ENCODE measurements around the gene PCLO.
"Not testable (repeated sequence)": the region's sequence is repeated elsewhere in the genome, so short reads cannot be mapped to it uniquely, and the experiment has no call there.

The PCLO gene

DNA sequence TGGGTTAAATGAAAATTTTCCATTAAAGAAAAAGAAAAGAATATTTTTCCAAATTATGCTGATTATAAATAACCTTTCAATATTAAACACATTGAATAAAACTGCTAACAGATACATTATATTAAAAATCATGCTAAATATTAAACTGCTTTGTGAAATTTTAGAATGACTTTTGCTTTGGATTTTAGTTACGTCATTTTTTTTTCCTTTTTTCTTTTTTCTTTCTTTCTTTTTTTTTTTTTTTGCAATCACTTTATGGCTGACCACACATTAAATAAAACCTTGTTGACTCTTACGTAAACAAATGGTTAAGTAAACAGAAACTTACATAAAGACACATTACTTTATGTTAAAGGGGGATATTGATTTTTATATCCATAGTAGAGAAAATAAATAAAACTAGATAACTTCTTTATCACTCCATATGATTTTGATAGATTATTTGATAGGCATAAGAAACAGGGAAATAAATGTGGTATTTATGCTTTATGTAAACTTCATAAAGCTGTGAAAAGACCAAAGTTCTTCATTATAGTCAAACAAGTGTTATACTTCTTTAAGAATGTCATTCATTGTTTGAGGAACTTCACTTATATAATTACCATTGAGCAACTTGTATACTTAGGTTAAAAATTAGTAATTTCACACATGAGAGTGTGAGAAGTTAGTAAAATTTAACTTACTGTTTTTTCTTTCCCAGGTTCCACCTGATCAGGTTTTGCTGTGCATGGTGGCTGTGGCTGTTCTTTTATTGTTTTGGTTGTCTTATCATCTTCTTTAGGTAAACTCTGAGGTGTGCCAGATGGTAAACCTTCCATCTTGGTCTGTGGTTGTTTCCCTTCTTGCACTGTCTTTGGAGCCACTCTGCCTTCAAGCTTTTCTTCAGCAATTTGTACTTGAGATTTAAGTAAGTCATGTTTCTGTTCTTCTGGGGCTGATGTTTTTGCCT, 197.3 kb downstream of the PCLO start:
- DNase-seq (ENCODE audit: low read depth in 4 of 4, low spot score in 1 of 4), result no peak

DNA sequence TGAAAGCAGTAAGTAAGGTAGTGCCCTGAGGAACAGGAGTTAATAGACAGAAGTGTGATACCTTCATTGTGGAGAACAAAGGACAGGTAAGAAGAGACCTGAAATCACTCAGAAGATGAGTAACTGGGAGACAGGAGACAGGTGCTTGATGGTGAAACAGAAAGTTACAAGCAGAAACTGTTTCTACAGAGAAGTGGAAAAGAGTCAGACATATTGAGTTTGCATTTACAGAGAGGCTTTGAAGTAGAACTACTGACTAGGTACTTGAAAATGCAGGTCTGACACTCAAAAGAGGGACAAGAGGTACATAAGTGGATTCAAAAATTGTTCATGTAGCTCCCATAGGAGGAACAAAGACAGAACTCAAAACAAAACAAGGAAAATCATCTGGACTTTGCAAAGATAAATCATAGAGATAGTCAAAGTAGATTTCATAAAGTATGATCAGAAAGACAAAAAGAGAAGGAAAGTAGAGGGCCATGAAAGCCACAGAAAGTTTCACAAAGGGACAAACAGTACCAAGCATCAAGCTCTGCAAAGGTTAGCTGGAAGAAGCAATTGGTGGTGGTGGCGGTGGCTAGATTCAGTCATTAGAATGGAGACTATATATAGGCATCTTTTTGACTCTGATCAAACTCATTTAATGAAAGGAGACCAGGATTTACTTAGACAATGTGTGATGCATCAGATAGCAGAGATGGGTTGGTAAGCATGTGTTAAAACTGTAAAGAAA, 198.4 kb downstream of the PCLO start:
- DNase-seq (ENCODE audit: low read depth in 4 of 4, low spot score in 1 of 4), result no peak

DNA sequence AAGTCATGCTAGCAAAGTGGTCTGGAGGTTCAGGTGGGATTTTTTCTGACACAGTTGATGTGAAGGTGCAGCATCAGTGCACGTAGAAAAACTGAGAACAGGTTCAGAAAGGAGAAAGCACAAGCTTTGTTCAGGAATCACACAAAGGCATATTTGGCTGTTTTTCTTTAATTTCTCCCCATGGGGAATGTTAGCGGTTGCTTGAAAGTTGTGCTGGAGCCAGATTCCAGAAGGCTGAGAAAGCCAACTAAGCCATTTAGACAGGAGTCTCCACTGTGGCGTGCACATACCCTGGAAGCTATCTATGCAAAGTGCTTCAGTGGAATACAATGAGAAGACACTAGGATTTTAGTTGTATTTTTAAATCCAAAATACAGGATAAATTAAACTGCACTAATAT, 201.4 kb downstream of the PCLO start:
- DNase-seq (ENCODE audit: low read depth in 4 of 4, low spot score in 1 of 4), result no peak

DNA sequence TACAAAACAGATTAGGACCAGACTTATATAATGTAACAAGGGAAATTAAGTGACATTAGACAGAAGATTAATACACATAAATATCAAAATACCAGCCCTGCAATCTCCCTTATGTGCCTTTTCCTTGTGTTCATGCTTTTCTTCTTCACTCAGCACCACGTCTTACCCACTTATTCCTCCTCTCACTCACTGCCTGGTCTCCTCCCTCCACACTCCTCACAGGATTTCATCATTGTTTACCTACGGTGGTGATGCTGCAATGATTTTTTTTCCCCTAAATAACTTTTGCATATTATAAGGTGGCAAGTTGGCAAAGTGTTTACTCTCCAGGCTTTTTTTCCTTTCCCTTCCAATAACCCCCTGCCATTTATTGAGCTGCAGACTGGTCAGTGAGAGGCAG, 203.2 kb downstream of the PCLO start:
- no peak for DNase-seq (ENCODE audit: low read depth in 4 of 4, low spot score in 1 of 4)

DNA sequence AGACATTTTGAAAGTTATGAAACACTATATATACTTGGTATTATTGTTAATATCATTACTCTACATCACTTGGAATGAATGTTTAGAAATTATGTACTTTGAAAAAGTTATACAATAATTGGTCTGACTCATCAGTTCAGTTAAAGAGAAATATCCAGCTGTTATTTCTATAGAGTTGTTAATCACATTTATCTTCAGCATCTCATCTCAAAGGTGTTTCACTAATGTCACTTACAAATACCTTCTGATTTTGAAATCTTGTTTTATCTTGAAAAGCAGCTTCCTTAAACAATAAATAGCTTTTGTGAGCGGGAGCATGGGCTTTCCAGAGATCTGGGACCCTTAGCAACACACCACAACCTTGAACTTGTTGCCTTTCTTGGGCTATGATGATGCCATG, 205.2 kb downstream of the PCLO start:
- DNase-seq (ENCODE audit: low read depth in 4 of 4, low spot score in 1 of 4), result no peak

DNA sequence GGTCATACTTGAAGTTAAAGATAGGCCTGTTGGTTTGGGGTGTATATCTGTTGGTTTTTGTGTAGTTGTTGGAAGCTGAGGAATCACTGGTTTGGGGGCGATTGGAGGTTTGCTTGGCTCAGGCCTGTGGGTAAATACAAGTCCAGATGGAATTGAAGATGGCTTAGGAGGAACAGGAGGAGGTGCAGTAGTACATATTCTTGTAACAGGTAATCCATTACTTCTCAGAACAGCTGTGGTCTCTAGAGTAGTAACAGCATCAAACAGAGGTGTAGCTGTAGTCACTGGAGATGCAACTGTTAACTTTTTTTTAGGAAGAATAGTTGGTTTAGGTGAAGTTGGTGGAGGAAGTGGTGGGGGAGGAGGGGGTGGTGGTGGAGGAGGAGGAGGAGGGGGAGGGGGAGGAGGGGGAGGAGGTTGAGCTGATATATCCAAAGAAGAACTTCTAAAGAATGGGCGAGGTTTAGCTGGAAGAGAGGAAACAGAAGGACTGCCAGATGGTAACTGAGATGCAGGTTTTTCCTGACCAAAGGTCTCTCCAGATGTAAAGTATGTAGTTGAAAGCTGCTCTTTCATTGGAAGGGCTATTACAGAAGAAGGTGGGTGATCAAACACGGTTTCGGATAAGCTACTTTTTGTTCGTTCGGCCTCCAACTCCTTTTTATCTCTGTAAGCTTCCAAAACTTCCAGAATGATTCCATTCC, 209.2 kb downstream of the PCLO start:
- DNase-seq (ENCODE audit: low read depth in 4 of 4, low spot score in 1 of 4), result no peak

DNA sequence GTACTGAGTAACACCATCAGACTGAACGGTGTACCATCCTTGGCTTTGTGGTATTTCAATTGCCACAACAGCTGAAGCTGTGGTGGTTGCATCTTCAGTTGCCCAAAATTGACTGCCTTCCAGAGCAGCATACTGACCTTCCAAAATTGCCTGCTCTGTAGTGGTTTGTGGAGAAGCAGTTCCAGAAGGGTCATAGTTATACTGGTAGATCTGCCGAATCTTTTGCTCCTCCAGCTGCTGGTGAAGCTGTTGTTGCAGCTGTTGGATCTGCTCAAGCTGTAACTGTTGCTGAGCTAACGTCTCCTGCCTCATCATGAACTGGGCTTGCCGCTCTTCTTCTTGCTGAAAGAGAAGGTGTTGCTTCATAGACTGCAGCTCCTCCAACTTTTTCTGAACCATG, 212.2 kb downstream of the PCLO start:
- DNase-seq (ENCODE audit: low read depth in 4 of 4, low spot score in 1 of 4), result no peak

DNA sequence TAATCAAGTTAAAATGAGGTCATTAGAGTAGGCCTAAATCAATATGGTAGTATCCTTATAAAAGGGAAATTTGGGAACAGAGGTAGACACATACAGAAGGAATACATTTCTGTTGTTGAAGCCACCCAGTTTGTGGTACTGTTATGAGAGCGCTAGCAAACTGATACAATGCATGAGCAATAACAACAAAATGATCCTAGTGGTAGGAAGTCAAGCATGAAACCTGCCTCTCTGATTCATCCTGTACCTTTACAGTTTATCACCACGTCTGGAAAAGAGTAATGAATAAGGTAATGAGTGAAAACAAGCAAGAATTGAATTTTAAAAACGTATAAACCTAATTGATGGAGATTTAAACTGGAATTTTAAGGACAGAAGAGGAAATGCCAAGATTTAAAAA, 217.2 kb downstream of the PCLO start:
- DNase-seq (ENCODE audit: low read depth in 4 of 4, low spot score in 1 of 4), result no peak

DNA sequence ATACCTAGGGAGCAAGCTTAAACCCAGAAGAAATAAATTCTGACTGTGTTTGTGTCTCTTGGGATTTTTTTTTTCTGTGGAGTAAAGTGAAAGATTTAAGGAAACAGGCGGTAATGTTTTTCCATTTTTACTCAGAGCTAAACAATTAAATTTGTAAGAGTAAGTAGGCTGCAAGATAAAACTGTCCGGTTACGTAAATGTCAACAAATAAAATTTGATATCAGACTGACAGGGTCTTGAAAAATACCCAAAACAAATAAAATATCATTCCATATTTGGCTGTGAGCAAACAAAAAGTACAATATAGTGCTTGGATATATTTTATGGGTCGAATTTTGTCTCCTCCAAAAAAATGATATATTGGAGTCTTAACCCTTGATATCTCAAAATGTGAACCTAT, 217.6 kb downstream of the PCLO start:
- DNase-seq (ENCODE audit: low read depth in 4 of 4, low spot score in 1 of 4), result no peak

DNA sequence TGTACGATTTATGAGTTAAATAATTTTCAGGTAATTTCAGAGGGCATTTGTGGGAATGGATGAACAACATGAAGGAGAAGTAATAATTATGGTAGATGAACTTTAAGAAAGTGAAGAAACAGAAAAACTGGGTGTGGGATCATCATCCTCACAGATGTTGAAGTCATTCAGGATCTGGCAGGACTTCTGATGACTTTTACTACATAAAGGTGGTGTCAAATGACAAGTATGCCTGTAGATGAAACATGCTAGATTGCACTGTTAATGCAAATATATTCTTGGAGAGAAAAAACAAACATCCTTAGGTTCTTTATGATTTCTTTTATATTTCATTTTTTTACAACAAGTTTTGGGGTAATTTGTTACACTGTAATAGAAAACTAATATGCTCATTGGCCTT, 230.2 kb downstream of the PCLO start:
- DNase-seq (ENCODE audit: low read depth in 4 of 4, low spot score in 1 of 4), result no peak

DNA sequence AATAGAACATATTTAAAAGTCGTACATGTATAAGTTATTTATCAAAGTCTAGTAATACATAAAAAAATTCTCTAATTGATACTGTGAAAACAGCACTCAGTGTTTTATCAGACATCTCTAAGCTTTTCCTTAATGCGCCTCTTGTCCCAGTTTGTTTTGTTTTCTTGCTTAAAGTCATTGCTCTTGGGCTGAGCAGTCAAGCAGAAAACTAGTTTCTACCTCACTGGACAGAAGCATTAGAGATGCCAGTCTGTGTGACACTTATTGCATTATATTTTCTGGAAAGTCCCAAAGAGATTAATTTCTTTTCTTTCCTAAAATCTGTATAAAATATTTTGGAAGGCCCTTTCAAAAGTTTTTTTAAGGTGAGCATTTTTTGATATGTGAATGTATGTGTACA, 236.2 kb downstream of the PCLO start:
- DNase-seq (ENCODE audit: low read depth in 4 of 4, low spot score in 1 of 4), result no peak

DNA sequence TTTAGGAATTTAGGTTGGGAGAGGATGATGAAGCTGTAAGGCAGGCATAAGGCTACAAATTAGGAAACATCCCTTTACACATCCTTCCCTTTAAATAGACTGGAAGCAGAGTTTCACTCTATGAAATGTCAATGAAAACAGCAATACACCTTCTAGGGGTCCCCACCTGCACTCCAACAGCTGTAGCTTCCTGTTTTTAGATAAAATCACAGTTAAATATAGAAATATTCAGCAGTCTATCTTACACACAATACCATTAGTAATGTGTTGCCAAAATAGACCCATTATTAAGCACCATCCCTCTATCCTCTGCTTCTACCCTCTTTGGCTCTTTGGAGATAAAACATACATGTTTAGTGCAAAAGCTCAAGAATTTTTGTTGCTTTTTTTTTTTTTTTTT, 237.4 kb downstream of the PCLO start:
- no peak for DNase-seq (ENCODE audit: low read depth in 4 of 4, low spot score in 1 of 4)

DNA sequence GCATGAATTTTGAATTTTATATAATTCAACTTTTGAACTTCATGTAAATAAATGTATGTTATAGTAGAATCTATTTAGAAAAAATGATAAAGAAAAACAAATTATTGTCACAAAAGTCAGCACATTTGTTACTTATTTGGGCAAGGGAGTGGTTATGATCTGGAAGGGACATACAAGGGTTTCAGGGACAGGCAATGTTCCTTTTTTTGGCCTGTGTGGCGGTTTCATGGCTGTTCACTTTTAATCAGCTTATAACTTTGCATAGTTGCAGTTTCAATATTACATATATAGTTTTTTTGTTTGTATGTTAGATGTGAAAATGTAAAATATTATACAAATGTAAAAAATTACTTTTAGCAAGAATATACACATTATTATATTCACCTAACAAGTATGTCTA, 256.2 kb downstream of the PCLO start:
- DNase-seq (ENCODE audit: low read depth in 4 of 4, low spot score in 1 of 4), result no peak

DNA sequence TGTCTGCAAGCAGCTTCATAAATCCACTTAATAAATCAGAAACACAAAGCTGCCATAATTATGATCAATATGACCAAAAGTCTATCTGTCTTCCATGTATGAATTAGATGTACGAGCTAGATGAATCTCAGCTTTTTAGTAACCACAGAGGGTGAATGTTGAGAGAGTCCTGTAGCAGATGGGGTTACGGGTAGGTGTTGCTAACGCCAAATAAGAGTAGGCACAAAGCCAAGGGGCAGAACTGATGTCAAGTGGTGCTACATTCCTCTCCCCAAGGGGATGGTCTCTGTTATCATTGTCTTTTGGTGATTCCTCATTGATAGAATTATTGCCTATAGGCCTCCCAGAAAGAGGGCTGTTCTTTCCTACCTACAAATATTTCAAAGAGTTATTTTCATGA, 257.8 kb downstream of the PCLO start:
- no peak for DNase-seq (ENCODE audit: low read depth in 4 of 4, low spot score in 1 of 4)

DNA sequence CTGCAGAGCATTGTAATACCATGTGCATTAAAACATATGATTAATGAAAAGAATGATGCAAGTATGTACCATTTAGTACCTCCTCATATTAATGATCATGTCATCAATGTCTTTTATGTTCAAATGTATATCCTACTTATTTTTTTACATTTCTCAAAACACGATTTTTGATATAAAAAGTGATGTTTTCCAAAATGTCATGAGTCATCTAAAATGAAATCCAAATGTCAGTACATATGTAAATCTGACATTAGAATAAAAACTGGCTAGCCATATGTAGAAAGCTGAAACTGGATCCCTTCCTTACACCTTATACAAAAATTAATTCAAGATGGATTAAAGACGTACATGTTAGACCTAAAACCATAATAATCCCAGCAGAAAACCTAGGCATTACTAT, 261.6 kb downstream of the PCLO start:
- DNase-seq (ENCODE audit: low read depth in 4 of 4, low spot score in 1 of 4), result not testable (repeated sequence)

DNA sequence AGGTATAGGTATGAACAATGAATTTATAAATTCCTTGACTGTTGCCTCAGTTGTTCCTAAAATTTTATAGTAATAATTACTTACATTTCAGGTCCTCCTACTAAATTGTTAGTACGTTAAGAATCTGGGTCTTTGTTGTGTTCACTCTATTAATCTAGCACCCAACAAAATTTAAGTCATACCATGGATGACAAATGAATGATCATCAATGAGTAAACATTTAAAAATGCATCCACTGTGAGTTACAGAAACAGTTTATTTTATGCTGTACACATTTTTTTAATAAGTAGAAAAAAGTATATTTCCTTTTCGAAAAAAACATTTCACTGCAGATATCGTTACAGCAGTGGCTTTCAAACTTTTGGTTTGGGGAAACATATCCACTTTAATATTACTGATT, 265.2 kb downstream of the PCLO start:
- no peak for DNase-seq (ENCODE audit: low read depth in 4 of 4, low spot score in 1 of 4)

DNA sequence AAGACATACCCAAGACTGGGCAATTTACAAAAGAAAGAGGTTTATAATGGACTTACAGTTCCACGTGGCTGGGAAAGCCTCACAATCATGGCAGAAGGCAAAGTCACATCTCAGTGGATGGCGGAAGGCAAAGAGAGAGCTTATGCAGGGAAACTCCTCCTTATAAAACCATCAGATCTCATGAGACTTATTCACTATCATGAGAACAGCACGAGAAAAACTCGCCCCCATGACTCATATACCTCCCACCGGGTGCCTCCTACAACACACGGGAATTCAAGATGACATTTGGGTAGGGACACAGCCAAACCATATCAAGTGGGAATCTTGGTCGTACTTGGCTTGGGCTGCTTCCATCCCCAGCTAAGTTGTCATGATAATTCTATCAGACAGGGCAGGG, 268.3 kb downstream of the PCLO start:
- not testable (repeated sequence) for DNase-seq (ENCODE audit: low read depth in 4 of 4, low spot score in 1 of 4)

DNA sequence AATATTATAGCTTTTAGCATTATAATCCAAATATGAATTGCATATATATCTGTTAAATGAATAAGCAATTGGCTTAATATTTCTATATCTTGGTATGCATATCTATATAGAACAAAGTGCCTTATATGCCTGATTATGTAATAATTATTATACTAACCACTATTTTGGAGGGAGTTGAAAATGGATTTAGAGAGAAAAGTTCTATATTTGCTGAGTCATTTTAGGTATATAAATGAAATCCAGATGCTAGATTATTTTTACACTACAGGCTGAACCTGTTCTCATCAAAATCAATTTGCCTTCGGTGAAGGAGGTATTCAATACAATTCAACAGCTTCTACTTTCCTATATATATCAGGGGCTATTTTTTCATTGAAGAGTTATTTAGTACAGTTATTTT, 276.4 kb downstream of the PCLO start:
- DNase-seq (ENCODE audit: low read depth in 4 of 4, low spot score in 1 of 4), result no peak

DNA sequence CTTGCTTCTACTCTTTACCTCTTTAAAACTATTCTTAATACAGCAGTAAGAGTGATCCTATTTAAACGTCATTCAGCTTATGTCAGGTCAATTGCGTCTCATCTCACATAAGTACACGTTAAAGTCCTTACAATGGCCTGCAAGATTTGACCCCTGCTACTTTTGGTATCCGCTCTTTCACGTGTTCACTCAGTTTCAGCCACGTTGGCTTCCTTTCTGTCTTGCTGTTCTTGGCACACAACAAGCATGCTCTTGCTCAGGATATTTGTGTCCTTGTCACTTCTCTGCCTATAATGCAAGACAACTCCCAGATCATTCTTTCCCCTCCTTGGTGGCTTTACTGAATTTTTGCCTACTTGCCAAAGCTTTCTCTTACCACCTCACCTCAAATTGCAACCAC, 296.8 kb downstream of the PCLO start:
- DNase-seq (ENCODE audit: low read depth in 4 of 4, low spot score in 1 of 4), result no peak

DNA sequence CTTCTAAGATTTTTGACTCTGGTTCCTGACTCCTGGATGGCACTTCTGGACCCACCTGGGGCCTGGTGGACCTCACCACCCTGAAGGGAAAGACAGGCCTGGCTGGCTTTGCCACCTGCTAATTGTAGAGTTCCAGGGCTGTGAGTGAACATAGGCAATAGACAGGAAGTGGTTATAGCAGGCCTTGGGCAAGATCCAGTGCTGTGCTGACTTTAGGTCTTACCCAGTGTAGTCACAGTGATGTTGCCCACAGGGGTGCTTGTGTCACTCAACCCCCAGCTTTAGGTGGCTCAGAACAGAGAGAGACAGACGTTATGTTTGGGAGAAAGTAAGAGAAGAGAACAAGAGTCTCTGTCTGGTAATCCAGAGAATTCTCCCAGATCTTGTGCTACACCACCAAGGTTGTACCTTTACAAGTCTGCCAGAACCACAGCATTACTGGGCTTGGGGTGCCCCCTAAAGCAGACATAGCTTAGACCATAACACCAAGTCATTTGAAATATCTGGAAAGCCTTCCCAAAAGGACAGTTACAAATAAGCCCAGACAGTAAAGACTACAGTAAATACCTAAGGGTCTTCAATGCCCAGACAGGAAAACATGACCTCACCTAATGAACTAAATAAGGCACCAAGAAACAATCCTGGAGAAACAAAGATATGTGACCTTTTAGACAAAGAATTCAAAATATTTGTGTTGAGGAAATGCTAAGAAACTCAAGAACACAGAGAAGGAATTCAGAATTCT, 303.4 kb downstream of the PCLO start:
- DNase-seq (ENCODE audit: low read depth in 4 of 4, low spot score in 1 of 4), result no peak

DNA sequence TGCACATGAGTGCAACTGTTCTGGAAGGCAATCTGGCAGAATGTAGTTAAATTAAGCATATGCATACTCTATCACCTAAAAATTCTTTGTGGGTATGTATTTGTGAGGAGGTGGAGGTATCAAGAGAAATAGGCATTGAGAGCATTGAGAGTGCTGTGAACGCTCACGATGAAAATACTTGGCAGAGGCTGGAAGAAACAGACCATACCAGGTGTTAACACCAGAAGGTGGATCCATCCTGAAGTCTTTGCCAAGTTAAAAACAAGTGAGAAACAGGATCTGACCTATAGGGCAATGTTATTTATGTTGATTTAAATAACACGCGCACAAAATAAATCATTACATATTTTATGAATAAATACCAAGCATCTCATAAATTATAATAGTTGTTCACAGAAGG, 311.6 kb downstream of the PCLO start:
- no peak for DNase-seq (ENCODE audit: low read depth in 4 of 4, low spot score in 1 of 4)

All from stimulated activated CD4-positive, alpha-beta T cell treated with anti-CD3 and anti-CD28 coated beads, Interleukin-1b, Interleukin-23, amount 100 ng/mL, for 24 hours (primary cell).